CD4-positive, alpha-beta T cell treated with Interleukin-2 at 100 ng/mL for 4 hours (primary cell): ENCODE measurements around the gene ACHE.

ENCODE experiments used
- DNase-seq: peaks from one replicate; pipeline ENCODE4 v3.0.0-alpha.2; 2020; ENCODE audit warnings: low spot score

Gene ACHE

DNA sequence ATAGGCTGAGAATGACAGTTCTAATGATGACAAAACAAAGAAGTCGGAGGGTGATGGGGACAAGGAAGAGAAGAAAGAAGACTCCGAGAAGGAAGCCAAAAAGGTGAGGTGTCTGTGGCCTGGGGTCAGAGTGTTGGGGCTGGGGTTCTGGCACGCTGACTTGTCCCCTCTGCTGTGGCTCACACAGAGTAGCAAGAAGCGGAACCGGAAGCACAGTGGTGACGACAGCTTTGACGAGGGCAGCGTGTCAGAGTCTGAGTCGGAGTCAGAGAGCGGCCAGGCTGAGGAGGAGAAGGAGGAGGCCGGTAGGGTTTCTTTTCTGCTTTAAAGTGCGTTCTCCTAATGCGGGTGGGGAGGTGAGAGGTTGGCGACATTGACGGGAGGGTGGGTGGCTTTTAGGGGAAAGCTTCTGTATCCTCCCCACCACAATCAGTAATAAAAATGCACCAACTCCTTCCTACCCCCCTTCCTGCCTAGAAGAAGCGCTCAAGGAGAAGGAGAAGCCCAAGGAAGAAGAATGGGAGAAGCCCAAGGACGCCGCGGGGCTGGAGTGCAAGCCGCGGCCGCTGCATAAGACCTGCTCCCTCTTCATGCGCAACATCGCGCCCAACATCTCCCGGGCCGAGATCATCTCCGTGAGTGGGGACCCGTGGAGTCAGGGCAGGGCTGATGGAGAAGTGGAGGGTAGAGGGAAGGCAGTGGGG lies 10.8 kb downstream of the ACHE start:
- DNase-seq: peak; percentile 53

GRCh38 chr7:100882785-100883526 lies 12.7 kb downstream of the ACHE start:
- DNase-seq: no peak

- DNase-seq: no peak
Measured at GRCh38 chr7:100882201-100882600, 13.5 kb downstream of the ACHE start.

DNA sequence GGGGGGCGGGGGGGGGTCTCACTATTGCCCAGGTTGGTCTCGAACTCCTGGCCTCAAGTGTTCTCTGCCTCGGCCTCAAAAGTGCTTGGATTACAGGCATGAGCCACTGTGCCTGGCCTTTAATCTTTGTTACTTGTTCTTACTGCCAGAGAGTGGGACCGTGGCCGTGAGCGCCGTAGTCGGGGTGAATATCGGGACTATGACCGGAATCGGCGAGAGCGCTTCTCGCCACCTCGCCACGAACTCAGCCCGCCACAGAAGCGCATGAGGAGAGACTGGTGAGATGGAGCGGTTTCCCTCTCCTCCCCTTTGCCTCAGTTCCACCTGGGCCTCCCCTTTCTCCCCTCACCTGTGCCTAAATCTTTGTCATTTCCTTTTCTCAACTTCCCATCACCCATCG lies 14.6 kb downstream of the ACHE start:
- DNase-seq: no peak

DNA sequence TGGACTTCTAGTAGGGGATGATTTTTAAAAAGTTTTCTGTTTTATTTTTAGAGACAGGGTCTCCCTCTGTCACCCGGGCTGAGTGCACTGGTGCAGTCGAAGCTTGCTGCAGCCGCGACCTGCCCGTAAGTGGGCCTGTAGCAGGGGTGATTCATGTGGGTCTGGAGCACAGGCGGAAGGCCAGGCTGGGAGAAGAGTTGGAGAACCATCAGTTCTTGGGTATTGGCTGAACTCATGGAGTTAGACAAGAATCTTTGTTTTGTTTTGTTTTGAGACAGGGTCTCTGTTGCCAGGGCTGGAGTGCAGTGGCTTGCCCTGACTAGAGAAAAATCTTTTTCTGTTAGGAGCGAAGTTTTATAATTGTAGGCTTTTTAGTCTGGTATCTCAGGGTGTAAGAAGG lies 15.0 kb downstream of the ACHE start:
- DNase-seq: no peak

- DNase-seq: no peak
Measured at GRCh38 chr7:100879685-100880261, 15.9 kb downstream of the ACHE start.

- no peak for DNase-seq
Measured at GRCh38 chr7:100878685-100879084, 17.0 kb downstream of the ACHE start.

DNA sequence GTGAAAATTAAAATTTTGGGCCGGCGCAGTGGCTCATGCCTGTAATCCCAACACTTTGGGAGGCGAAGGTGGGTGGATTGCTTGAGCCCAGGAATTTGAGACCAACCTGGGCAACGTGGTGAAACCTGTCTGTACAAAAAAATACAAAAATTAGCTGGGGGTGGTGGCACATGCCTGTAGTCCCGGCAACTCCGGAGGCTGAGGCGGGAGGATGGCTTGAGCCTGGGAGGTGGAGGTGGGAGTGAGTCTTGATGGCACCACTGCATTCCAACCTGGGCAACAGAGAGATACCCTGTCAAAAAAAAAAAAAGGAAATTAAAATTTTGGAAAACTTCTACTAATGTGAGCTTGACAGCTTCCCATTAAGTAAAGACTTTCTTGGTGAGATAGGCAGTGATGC lies 17.7 kb downstream of the ACHE start:
- DNase-seq: no peak

DNA sequence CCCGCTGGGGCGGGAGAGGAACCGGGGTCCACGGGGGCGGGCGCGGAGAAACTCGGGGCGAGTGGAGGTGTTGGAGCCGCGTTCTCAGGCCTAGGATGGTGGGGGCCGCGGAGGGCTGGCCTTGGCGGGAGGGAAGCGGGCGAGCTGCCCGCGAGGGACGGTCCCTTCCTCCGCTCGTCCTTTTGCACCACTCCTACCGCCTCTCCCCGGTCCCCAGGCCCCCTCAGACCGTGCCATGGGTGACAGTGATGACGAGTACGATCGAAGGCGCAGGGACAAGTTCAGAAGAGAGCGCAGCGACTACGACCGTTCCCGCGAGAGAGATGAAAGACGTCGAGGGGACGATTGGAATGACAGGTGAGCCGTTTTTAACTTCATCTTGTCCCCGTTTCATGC lies 20.3 kb downstream of the ACHE start:
- DNase-seq: no peak

DNA sequence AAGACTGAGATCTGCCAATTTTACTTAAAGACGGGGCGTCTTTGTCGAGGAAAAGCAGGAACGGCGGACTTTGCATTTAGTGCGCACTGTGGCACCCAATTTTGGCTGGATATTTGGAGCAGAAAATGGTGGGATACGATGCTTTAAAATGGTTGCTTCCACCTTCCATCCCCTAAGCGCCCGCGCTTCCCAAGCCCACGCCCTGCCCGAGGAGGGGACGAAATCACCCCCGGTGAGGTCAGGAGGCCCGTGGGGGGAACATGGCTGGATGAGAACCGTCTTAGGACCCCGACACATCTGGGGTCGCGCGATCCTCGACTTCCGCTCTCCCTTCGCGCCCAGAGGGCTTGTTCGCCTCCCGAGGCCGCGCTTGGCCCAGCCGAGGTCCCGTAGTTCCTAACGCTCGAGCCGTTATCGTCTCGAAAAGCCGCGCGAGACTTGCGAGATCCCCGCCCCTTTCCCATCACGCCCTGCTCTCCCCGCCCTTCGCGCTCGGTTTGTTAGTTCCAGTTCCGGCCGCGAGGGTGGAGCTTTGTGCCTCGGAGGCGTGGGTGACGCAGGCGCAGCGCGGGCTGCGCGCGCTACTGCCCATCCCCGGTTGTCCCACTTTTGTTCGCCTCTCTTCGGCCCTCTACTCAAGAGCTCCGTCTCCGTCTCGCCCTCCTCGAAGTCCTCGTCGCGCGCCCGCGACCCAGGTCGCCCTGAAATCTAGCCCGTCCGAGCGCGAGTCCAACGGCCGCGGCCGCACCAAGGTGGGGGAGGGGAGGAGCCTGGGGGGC lies 20.9 kb downstream of the ACHE start, which contains the start of gene SRRT:
TSS of gene SRRT (plus strand) at position 527 of the 779 bp plus-strand sequence. CDS start 488 bp downstream, outside the sequence.
- DNase-seq: peak; percentile 99

DNA sequence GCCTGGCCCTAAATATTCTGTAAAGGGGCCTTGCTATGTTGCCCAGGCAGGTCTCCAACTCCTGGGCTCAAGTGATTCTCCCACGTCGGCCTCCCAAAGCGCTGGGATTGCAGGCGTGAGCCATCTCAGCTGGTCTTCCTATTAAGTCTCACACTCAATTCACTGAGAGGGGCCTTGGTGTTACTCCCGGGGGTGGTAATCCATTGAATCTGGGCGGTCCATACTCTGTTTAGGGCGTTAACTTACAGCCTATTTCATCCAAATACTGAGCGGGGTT lies 21.4 kb downstream of the ACHE start:
- no peak for DNase-seq

GRCh38 chr7:100873599-100874299 lies 21.9 kb downstream of the ACHE start:
- no peak for DNase-seq

DNA sequence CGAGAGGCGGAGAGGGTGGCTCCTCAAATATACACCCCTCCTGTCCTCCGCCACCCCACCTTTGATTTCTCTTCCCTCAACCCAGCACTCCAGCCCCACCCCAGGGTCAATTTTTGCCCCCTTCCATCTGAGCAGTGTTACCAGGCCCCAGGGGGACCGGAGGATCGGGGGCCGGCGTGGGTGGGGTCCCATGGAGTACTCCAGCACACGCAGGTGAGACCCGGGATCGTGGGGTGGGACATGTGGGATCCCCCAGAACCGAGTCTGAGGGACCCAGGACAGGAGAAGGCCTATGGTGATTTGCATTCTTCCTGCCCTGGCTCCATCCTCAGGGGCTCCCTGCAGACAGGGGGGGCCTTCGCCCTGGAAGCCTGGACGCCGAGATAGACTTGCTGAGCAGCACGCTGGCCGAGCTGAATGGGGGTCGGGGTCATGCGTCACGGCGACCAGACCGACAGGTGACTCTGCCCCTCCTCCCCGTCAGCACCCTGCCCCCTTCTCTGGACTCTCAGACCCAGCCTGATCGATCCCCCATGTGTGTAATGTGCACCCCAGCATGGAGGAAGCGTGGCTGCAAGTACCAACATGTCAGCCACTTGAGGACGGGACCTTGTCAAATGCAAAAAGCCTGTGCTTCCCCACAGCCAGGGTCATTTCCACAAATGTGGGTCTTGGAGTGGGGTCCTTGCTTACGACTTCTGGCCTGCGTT lies 27.8 kb downstream of the ACHE start:
- DNase-seq: no peak

GRCh38 chr7:100867040-100867775 lies 28.5 kb downstream of the ACHE start, which contains the start of gene TRIP6:
Gene TRIP6 (plus strand): TSS chr7:100867387. CDS start chr7:100867498, 111 bp downstream.
- DNase-seq: peak; percentile 45

GRCh38 chr7:100866729-100867039 lies 29.0 kb downstream of the ACHE start:
- DNase-seq: no peak

- no peak for DNase-seq
Measured at GRCh38 chr7:100865938-100866728, 29.6 kb downstream of the ACHE start.

GRCh38 chr7:100865372-100865911 lies 30.2 kb downstream of the ACHE start:
- no peak for DNase-seq

DNA sequence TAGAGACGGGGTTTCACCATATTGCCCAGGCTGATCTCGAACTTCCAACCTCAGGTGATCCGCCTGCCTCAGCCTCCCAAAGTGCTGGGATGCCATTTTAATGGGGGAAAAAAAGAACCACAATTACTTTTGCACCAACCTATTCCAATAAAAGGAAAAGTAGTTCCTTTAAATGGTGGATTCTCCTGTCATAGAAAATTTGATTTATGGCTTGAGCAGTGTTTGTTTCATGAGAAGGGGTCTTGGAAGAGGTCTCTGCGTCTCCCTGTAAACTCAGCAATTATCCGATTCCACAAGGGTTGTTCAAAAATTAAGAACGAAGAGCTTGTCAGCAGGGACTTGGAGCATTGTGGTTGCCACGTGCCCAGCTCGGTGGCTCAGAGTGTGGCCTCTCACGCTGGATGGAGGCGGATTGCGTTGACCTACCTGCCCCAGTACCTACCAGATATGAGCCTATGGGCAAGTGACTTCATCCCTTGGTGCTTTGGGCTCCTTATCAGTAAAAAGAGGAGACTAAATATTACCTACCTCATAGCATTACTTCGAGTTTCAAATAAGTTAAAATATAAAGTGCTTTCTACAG lies 31.3 kb downstream of the ACHE start:
- DNase-seq: no peak

GRCh38 chr7:100863406-100863950 lies 32.2 kb downstream of the ACHE start:
- no peak for DNase-seq
